Measurements from ENCODE around the gene CERS1. TPM values are rescaled to one million over a fixed set of nuclear protein-coding genes. Genes with fewer than 3 reads are reported as not detected.

CERS1 gene
- total RNA-seq, 2 donors from 2014 or later, result 38.7 TPM; not detected in 1

DNA sequence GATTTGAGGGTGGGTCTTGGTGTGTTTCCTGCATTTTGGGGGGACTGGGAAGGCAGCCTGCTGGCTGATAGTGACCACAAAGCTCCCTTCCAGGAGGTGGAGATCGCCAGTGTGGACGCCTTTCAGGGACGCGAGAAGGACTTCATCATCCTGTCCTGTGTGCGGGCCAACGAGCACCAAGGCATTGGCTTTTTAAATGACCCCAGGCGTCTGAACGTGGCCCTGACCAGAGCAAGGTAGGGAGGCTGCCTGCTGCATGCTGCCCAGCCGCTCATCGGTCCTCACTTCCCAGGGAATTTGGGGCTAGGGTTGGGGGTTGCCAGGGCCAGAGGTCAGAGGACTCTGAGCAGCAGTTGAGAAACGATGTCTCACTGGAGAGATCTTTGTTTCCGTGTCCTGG is 34.0 kb downstream of the CERS1 start:
- DNase-seq (ENCODE audit: low spot score), result no peak
- peaks cover 31 to 57% of the 10 kb centered on the region in 2 donors for H3K36me3 ChIP-seq
- H3K4me3 ChIP-seq, result no peak overlapping the region
- TF ChIP-seq POLR2A (IDR thresholded peaks at IDR 0.05) (no peak), POLR2AphosphoS5 (IDR thresholded peaks at IDR 0.05) (no peak)
- TF ChIP-seq, protein P1, sequence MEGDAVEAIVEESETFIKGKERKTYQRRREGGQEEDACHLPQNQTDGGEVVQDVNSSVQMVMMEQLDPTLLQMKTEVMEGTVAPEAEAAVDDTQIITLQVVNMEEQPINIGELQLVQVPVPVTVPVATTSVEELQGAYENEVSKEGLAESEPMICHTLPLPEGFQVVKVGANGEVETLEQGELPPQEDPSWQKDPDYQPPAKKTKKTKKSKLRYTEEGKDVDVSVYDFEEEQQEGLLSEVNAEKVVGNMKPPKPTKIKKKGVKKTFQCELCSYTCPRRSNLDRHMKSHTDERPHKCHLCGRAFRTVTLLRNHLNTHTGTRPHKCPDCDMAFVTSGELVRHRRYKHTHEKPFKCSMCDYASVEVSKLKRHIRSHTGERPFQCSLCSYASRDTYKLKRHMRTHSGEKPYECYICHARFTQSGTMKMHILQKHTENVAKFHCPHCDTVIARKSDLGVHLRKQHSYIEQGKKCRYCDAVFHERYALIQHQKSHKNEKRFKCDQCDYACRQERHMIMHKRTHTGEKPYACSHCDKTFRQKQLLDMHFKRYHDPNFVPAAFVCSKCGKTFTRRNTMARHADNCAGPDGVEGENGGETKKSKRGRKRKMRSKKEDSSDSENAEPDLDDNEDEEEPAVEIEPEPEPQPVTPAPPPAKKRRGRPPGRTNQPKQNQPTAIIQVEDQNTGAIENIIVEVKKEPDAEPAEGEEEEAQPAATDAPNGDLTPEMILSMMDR (IDR thresholded peaks at IDR 0.05), result no peak
- H3K27ac ChIP-seq, result no peak overlapping the region
- H3K9me3 ChIP-seq, result no peaks in the 10 kb centered on the region
- no peaks in the 10 kb centered on the region for H3K27me3 ChIP-seq (replicated peaks; ENCODE audit: insufficient read depth)
- H3K4me1 ChIP-seq (replicated peaks), result no peaks in the 10 kb centered on the region
- intact Hi-C loops (cut with DNase I), result no loop called here
- 93% methylated on average over 12 of the region's 12 CpGs for WGBS

DNA sequence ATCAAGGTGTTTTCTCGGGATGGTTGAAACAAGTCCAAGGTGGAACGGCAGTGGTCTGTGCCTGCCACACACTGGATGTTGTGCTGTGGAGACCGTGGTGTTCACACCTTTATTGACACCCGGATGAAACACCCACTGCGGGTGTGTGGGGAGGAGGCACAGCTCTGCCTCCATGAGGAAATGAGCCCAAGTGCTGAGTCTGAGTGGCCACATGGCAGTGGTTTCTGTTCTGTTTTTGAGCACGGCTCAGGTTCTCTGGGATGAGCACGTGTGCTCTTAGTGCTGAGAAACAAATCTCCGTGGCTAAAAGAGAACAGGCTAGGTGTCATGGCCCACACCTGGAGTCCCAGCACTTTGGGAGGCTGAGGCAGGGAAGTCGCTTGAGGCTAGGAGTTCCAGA is 34.7 kb downstream of the CERS1 start:
- H3K36me3 ChIP-seq, result peaks cover 32 to 62% of the 10 kb centered on the region in 2 donors
- H3K9me3 ChIP-seq, result no peaks in the 10 kb centered on the region
- no peak overlapping the region for H3K27ac ChIP-seq
- no peak for TF ChIP-seq POLR2A (IDR thresholded peaks at IDR 0.05)
- no peak for TF ChIP-seq POLR2AphosphoS5 (IDR thresholded peaks at IDR 0.05)
- TF ChIP-seq, protein P1 (IDR thresholded peaks at IDR 0.05), result no peak
- H3K4me3 ChIP-seq, result no peak overlapping the region
- H3K4me1 ChIP-seq (replicated peaks), result no peaks in the 10 kb centered on the region
- H3K27me3 ChIP-seq (replicated peaks; ENCODE audit: insufficient read depth), result no peaks in the 10 kb centered on the region
- DNase-seq (ENCODE audit: low spot score), result no peak
- intact Hi-C loops (cut with DNase I), result no loop called here
- 82% methylated on average over 9 of the region's 9 CpGs for WGBS

DNA sequence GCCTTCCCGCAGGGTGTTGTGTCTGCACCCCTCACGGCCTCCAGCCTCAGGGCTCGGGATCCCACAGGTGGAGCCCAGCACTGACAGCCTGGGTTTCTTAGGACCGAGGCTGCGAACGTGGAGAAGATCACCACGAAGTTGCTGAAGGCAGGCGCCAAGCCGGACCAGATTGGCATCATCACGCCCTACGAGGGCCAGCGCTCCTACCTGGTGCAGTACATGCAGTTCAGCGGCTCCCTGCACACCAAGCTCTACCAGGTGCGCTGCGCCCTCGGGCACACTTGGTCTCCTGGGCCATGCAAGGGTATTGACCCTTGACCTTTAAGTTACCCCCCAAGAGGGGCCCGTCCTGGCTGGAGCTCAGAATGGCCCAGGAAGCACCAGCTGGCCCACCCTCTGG is 35.2 kb downstream of the CERS1 start:
- intact Hi-C loops (cut with DNase I), result no loop called here
- Histone ChIP-seq H3K4me1 (replicated peaks) (no peaks in the 10 kb centered on the region), H3K9me3 (no peaks in the 10 kb centered on the region), H3K4me3 (no peak overlapping the region), H3K27ac (no peak overlapping the region), H3K36me3 (peaks cover 34 to 59% of the 10 kb centered on the region in 2 donors), H3K27me3 (replicated peaks; ENCODE audit: insufficient read depth) (no peaks in the 10 kb centered on the region)
- 82% methylated on average over 17 of the region's 17 CpGs for WGBS
- DNase-seq (ENCODE audit: low spot score), result no peak
- TF ChIP-seq, protein P1 (IDR thresholded peaks at IDR 0.05), result no peak
- TF ChIP-seq POLR2AphosphoS5 (IDR thresholded peaks at IDR 0.05), result no peak
- no peak for TF ChIP-seq POLR2A (IDR thresholded peaks at IDR 0.05)

DNA sequence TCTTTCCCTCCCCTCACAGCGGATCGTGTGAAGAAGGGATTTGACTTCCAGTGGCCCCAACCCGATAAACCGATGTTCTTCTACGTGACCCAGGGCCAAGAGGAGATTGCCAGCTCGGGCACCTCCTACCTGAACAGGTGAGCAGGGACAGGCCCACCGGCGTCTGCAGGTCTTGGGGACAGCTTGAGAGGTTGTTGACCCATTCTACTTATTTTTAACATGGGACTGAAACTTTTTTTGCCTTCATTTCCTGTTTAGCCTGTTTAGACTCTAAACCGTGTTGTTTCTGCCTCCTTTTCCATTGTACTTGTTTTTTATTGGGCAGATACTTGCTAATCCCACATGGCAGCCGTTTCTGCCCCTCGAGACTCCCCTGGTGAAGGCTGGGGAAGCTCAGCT is 35.7 kb downstream of the CERS1 start:
- Histone ChIP-seq H3K27me3 (replicated peaks; ENCODE audit: insufficient read depth) (no peaks in the 10 kb centered on the region), H3K9me3 (no peaks in the 10 kb centered on the region), H3K4me3 (no peak overlapping the region), H3K36me3 (peaks cover 32 to 58% of the 10 kb centered on the region in 2 donors), H3K4me1 (replicated peaks) (no peaks in the 10 kb centered on the region), H3K27ac (no peak overlapping the region)
- intact Hi-C loops (cut with DNase I), result no loop called here
- TF ChIP-seq POLR2A (IDR thresholded peaks at IDR 0.05) (no peak), POLR2AphosphoS5 (IDR thresholded peaks at IDR 0.05) (no peak)
- TF ChIP-seq, protein P1 (IDR thresholded peaks at IDR 0.05), result no peak
- WGBS, result 64% methylated on average over 11 of the region's 11 CpGs
- no peak for DNase-seq (ENCODE audit: low spot score)

DNA sequence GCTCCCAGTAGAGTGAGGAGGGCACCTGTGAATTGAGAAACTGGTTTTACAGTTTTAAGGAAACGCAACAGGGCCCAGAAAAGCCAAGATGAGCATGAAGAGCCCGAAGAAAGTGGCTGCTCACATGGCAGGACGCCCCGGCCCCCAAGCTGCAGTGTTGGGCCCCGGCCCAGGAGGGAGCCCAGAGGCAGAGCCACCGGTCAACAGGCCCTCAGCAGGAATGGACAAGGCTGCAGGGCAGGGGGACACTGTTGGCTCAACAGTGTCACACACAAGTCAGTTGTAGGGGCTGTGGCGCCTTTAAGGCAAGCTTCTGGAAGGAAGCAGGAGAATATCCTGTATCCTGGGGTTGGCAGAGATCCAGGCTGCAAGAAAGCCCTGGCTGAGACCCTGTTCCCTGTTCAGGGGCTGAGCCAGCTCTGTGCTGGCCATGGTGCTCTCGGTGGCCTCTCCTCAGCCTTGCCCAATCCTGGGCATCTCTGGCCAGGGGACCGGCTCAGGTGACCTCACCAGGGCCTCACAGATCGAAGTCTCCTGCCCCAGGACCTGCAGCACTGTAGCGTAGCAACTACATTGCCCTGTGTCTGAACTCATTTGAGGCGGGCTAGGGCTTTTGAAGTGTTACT is 36.2 kb downstream of the CERS1 start:
- Histone ChIP-seq H3K4me1 (replicated peaks) (no peaks in the 10 kb centered on the region), H3K4me3 (no peak overlapping the region), H3K9me3 (no peaks in the 10 kb centered on the region), H3K36me3 (peaks cover 36 to 58% of the 10 kb centered on the region in 2 donors), H3K27me3 (replicated peaks; ENCODE audit: insufficient read depth) (no peaks in the 10 kb centered on the region), H3K27ac (peak overlapping the region; percentile 6 to 36)
- intact Hi-C loops (cut with DNase I), result no loop called here
- no peak for DNase-seq (ENCODE audit: low spot score)
- WGBS, result 50% methylated on average over 12 of the region's 12 CpGs
- no peak for TF ChIP-seq POLR2A (IDR thresholded peaks at IDR 0.05)
- TF ChIP-seq, protein P1 (IDR thresholded peaks at IDR 0.05), result no peak
- peak; percentile 4 for TF ChIP-seq POLR2AphosphoS5 (IDR thresholded peaks at IDR 0.05)
